CD14-positive monocyte (primary cell): ENCODE data around the gene JCHAIN. TPM values are rescaled to one million over a fixed set of nuclear protein-coding genes. Genes with fewer than 3 reads are reported as not detected.

ENCODE experiments used
- DNase-seq, 3 donors: peaks; one replicate each; pipeline ENCODE4 v3.0.0-alpha.2; 2011 to 2022
- H2AFZ ChIP-seq: 2 replicates; pipeline ENCODE4 v1.6.0; 2012; ENCODE audit warnings: mild to moderate bottlenecking, low read depth, low read length, inconsistent platforms; ENCODE audit not compliant: insufficient read depth, poor library complexity, severe bottlenecking
- H3K27ac ChIP-seq, 2 donors: 1 replicate in 1 of 2; 2 replicates in 1 of 2; pipeline ENCODE4 v1.5.1; 2012 to 2013; ENCODE audit warnings: low read length in 2 of 2, control low read depth in 1 of 2, inconsistent platforms in 1 of 2, low read depth in 1 of 2, mild to moderate bottlenecking in 1 of 2
- H3K27me3 ChIP-seq, 2 donors: one replicate each; pipeline versions ENCODE4 v1.6.0 to v1.6.1; 2011 to 2013; ENCODE audit warnings: low read length in 2 of 2; ENCODE audit not compliant: control insufficient read depth in 2 of 2, insufficient read depth in 2 of 2
- H3K36me3 ChIP-seq, 2 donors: replicated peaks in 1 of 2; 1 replicate in 1 of 2; 2 replicates in 1 of 2; pipeline versions ENCODE4 v1.5.1 to v1.6.1; 2012 to 2013; ENCODE audit warnings: low read length in 2 of 2, control low read depth in 1 of 2, inconsistent platforms in 1 of 2, mild to moderate bottlenecking in 1 of 2; ENCODE audit not compliant: insufficient read depth in 2 of 2, control insufficient read depth in 1 of 2
- H3K4me1 ChIP-seq, 2 donors: 1 replicate in 1 of 2; 2 replicates in 1 of 2; pipeline versions ENCODE4 v1.5.1 to v1.6.1; 2012 to 2013; ENCODE audit warnings: low read length in 2 of 2, control low read depth in 1 of 2, inconsistent platforms in 1 of 2, mild to moderate bottlenecking in 1 of 2, moderate library complexity in 1 of 2; ENCODE audit not compliant: insufficient read depth in 2 of 2, control insufficient read depth in 1 of 2
- H3K4me2 ChIP-seq: replicated peaks from 2 replicates; pipeline ENCODE3; 2012; ENCODE audit warnings: low read length, moderate library complexity, mild to moderate bottlenecking; ENCODE audit not compliant: poor library complexity, severe bottlenecking; ENCODE audit errors: extremely low read depth
- H3K4me3 ChIP-seq, 3 experiments: fragments of 200-600 bp in 1 of 3; sonication (generic) in 1 of 3; replicated peaks in 1 of 3; 1 replicate in 2 of 3; 2 replicates in 1 of 3; pipeline ENCODE4 v1.5.1; 2011 to 2013; ENCODE audit warnings: low read length in 3 of 3, mild to moderate bottlenecking in 3 of 3, control low read depth in 2 of 3, low read depth in 2 of 3, inconsistent platforms in 1 of 3, moderate library complexity in 1 of 3
- H3K79me2 ChIP-seq: 2 replicates; pipeline ENCODE4 v1.6.0; 2012; ENCODE audit warnings: mild to moderate bottlenecking, control low read depth, inconsistent platforms, low read length, moderate library complexity; ENCODE audit not compliant: insufficient read depth
- H3K9ac ChIP-seq: 2 replicates; pipeline ENCODE4 v1.6.0; 2017; ENCODE audit warnings: low read length, mild to moderate bottlenecking; ENCODE audit not compliant: insufficient read depth, poor library complexity, severe bottlenecking
- H3K9me3 ChIP-seq, 2 donors: replicated peaks in 1 of 2; 1 replicate in 1 of 2; 2 replicates in 1 of 2; pipeline versions ENCODE4 v1.5.1 to v1.6.1; 2012 to 2013; ENCODE audit warnings: low read length in 2 of 2, control low read depth in 1 of 2; ENCODE audit not compliant: control insufficient read depth in 1 of 2, insufficient read depth in 1 of 2
- H4K20me1 ChIP-seq: 2 replicates; pipeline ENCODE4 v1.6.0; 2012; ENCODE audit warnings: mild to moderate bottlenecking, low read length, control low read depth, moderate library complexity; ENCODE audit not compliant: insufficient read depth
- H3K27ac Mint-ChIP-seq, 7 donors: one replicate each; pipeline ENCODE4 v1.8.0; 2020; ENCODE audit warnings: mild to moderate bottlenecking in 7 of 7, mixed read lengths in 7 of 7, moderate library complexity in 6 of 7, inconsistent platforms in 2 of 7
- H3K27me3 Mint-ChIP-seq, 3 donors: one replicate each; pipeline ENCODE4 v1.8.0; 2021 to 2022; ENCODE audit warnings: low read depth in 3 of 3, mild to moderate bottlenecking in 3 of 3, mixed read lengths in 3 of 3, moderate library complexity in 3 of 3, inconsistent platforms in 1 of 3
- H3K36me3 Mint-ChIP-seq, 2 donors: one replicate each; pipeline ENCODE4 v1.8.0; 2020; ENCODE audit warnings: mixed read lengths in 2 of 2, inconsistent platforms in 1 of 2, mild to moderate bottlenecking in 1 of 2
- H3K4me1 Mint-ChIP-seq: one replicate; pipeline ENCODE4 v1.8.0; 2020; ENCODE audit warnings: mild to moderate bottlenecking, mixed read lengths
- H3K4me3 Mint-ChIP-seq, 2 donors: one replicate each; pipeline ENCODE4 v1.8.0; 2020; ENCODE audit warnings: mild to moderate bottlenecking in 2 of 2, mixed read lengths in 2 of 2, moderate library complexity in 1 of 2
- H3K9me3 Mint-ChIP-seq, 7 donors: one replicate each; pipeline ENCODE4 v1.8.0; 2020 to 2022; ENCODE audit warnings: mixed read lengths in 7 of 7, mild to moderate bottlenecking in 6 of 7, moderate library complexity in 6 of 7, inconsistent platforms in 2 of 7
- WGBS: methylation state at CpG from one replicate; pipeline ENCODE4 v1.1.5; 2013; ENCODE audit warnings: missing lambda C conversion rate; ENCODE audit not compliant: insufficient coverage; 5-methylcytosine and 5-hydroxymethylcytosine counted together
- intact Hi-C, 2 donors: fragments of 100-400 bp; cut with micrococcal nuclease; formaldehyde crosslinking; loops; one replicate each; pipeline versions ENCODE4 v1.15.0 to v1.15.1; 2023
- polyA plus RNA-seq, 3 donors: library from polyadenylated mRNA; depleted of rRNA in 1 of 3; unstranded in 2 of 3; stranded (reverse) in 1 of 3; fragments of 300-500 nt in 2 of 3; fragments of >200 nt in 1 of 3; fragmentation: Illumina TruSeq in 2 of 3; gene quantifications; 1 replicate in 2 of 3; 2 replicates in 1 of 3; pipeline ENCODE4 v1.2.3, GENCODE V29; 2012 to 2021
- TF ChIP-seq, protein P1 (sequence below): fragments of 200-600 bp; IDR thresholded peaks from one replicate; pipeline ENCODE4 v1.8.0; 2022; ENCODE audit warnings: antibody characterized with exemption, mild to moderate bottlenecking

Gene JCHAIN
- polyA plus RNA-seq, 3 donors = 0.41 to 6.0 (median 1.9) TPM

DNA sequence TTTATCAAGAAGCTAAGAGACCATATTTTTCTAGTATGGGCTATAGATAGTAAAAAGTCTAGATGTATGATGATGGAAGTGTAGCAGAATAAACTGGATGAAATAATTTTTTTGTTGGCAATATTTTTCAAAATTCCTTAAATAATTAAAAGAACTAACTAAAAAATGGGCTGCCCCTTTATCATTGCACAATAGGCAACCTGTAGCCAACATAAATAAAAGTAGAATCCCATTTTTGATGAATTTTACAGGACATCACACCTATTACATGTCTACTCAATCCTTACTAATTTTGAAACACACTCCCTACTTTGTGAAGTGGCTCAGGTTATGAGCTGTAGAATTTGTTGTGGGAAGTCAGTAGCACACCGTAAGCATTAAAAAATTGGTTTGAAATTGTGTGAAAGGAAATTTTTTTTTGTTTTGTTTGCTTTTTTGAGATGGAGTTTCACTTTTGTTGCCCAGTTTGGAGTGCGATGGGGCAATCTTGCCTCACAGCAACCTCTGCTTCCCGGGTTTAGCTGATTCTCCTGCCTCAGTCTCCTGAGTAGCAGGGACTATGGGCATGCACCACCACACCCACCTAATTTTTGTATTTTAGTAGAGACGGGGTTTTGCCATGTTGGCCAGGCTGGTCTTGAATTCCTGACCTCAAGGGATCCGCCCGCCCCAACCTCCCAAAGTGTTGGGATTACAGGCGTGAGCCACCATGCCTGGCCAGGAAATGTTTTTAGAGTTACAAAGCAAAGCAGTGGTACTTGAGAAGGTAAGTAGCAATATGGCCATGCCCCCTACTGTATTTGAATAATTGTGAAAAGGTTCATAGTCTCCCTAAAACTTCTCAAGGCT is 46.5 kb upstream of the JCHAIN start:
- intact Hi-C loops = no loop called here
- H3K4me1 ChIP-seq = peaks cover 54 to 61% of the 10 kb centered on the region in 2 donors

DNA sequence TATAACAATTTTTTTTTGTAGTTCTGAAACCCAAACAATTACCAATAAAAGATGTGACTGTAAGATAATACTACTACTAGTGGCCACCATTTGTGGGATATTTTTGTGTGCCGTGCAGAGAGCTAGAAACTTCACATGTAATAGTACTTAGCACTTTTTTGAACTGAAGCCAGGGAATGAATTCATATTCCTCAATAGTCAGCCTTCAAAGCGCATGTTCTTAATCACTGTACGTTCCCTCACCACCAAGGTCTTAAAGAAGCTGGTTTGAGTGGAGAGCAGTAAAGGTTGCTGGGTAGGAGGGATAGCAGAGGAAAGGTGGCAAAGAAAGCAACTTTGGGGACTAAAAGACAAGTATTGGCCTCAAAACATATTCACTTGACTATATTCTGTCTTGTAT is 45.8 kb upstream of the JCHAIN start:
- no peak overlapping the region for H3K4me3 Mint-ChIP-seq
- Histone ChIP-seq H3K9ac (no peak overlapping the region), H3K27ac (peak overlapping the region in 1 of 2 donors; percentile 92), H3K4me2 (peak overlapping the region; percentile 81), H3K9me3 (no peaks in the 10 kb centered on the region), H4K20me1 (no peaks in the 10 kb centered on the region), H3K79me2 (peaks cover 81% of the 10 kb centered on the region), H3K4me1 (peaks cover 54 to 64% of the 10 kb centered on the region in 2 donors), H3K36me3 (no peaks in the 10 kb centered on the region), H2AFZ (no peak overlapping the region), H3K27me3 (no peaks in the 10 kb centered on the region), H3K4me3 (no peak overlapping the region)
- H3K27ac Mint-ChIP-seq = peak overlapping the region; percentile 24 to 75 (median 67)
- H3K4me1 Mint-ChIP-seq = peaks cover 64% of the 10 kb centered on the region
- peaks cover 0 to 4% of the 10 kb centered on the region in 2 donors for H3K36me3 Mint-ChIP-seq
- no peak for DNase-seq
- TF ChIP-seq, protein P1, sequence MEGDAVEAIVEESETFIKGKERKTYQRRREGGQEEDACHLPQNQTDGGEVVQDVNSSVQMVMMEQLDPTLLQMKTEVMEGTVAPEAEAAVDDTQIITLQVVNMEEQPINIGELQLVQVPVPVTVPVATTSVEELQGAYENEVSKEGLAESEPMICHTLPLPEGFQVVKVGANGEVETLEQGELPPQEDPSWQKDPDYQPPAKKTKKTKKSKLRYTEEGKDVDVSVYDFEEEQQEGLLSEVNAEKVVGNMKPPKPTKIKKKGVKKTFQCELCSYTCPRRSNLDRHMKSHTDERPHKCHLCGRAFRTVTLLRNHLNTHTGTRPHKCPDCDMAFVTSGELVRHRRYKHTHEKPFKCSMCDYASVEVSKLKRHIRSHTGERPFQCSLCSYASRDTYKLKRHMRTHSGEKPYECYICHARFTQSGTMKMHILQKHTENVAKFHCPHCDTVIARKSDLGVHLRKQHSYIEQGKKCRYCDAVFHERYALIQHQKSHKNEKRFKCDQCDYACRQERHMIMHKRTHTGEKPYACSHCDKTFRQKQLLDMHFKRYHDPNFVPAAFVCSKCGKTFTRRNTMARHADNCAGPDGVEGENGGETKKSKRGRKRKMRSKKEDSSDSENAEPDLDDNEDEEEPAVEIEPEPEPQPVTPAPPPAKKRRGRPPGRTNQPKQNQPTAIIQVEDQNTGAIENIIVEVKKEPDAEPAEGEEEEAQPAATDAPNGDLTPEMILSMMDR = no peak
- intact Hi-C loops = no loop called here
- no peaks in the 10 kb centered on the region for H3K9me3 Mint-ChIP-seq
- no peaks in the 10 kb centered on the region for H3K27me3 Mint-ChIP-seq
- no CpG with 5 or more reads among the region's 3 CpGs for WGBS

More for the DNA sequence above, 46.5 kb upstream of the JCHAIN start:
- peaks cover 0 to 4% of the 10 kb centered on the region in 2 donors for H3K36me3 Mint-ChIP-seq
- peak overlapping the region; percentile 55 for H3K9ac ChIP-seq
- peak overlapping the region; percentile 93 to 99 (median 98) for H3K27ac Mint-ChIP-seq
- no peaks in the 10 kb centered on the region for H3K36me3 ChIP-seq
- peak in 2 of 3 donors; percentile 15 to 33 for DNase-seq
- TF ChIP-seq, protein P1 = no peak
- no peaks in the 10 kb centered on the region for H4K20me1 ChIP-seq
- WGBS = 60% methylated on average over 2 of the region's 7 CpGs
- H3K79me2 ChIP-seq = peaks cover 80% of the 10 kb centered on the region
- H2AFZ ChIP-seq = no peak overlapping the region
- peak overlapping the region; percentile 81 for H3K4me2 ChIP-seq
- H3K9me3 Mint-ChIP-seq = no peaks in the 10 kb centered on the region
- H3K27ac ChIP-seq = peak overlapping the region; percentile 90 to 92
- H3K4me1 Mint-ChIP-seq = peaks cover 66% of the 10 kb centered on the region
- H3K4me3 Mint-ChIP-seq = peak overlapping the region; percentile 67 to 85
- H3K4me3 ChIP-seq = peak overlapping the region in 2 of 3 experiments; percentile 0 to 67
- H3K27me3 ChIP-seq = no peaks in the 10 kb centered on the region
- H3K27me3 Mint-ChIP-seq = no peaks in the 10 kb centered on the region
- no peaks in the 10 kb centered on the region for H3K9me3 ChIP-seq
